HUES6 (cell line): Measurements from ENCODE around the gene COL18A1.

ENCODE experiments used
- H3K27ac ChIP-seq: 2 replicates; pipeline ENCODE4 v1.7.0; 2013; ENCODE audit warnings: low read depth, mild to moderate bottlenecking, low read length, inconsistent platforms
- H3K27me3 ChIP-seq: 2 replicates; pipeline ENCODE4 v1.6.1; 2013; ENCODE audit warnings: low read length; ENCODE audit not compliant: control insufficient read depth, insufficient read depth
- H3K36me3 ChIP-seq: 2 replicates; pipeline ENCODE4 v1.6.1; 2013; ENCODE audit warnings: low read length; ENCODE audit not compliant: control insufficient read depth, insufficient read depth
- H3K4me1 ChIP-seq: 2 replicates; pipeline ENCODE4 v1.6.1; 2013; ENCODE audit warnings: low read length; ENCODE audit not compliant: control insufficient read depth, insufficient read depth
- H3K4me3 ChIP-seq: 2 replicates; pipeline ENCODE4 v1.5.1; 2013; ENCODE audit warnings: low read depth, low read length
- H3K9ac ChIP-seq: one replicate; pipeline ENCODE4 v1.6.1; 2013; ENCODE audit warnings: mild to moderate bottlenecking, low read length
- H3K9me3 ChIP-seq: 2 replicates; pipeline ENCODE4 v1.6.1; 2013; ENCODE audit warnings: low read depth, low read length; ENCODE audit not compliant: control insufficient read depth, insufficient read depth

The COL18A1 gene

GRCh38 chr21:45543371-45543709 is 138.4 kb downstream of the COL18A1 start:
- Histone ChIP-seq H3K9me3 (no peaks in the 10 kb centered on the region), H3K27ac (no peak overlapping the region), H3K4me1 (peaks cover 14% of the 10 kb centered on the region; the same call in 1 of the 2 replicates), H3K36me3 (no peaks in the 10 kb centered on the region), H3K4me3 (peak overlapping the region; percentile 78; the same call in 1 of the 2 replicates), H3K27me3 (no peaks in the 10 kb centered on the region), H3K9ac (no peak overlapping the region)

GRCh38 chr21:45543710-45544448 is 138.9 kb downstream of the COL18A1 start:
- Histone ChIP-seq H3K9me3 (no peaks in the 10 kb centered on the region), H3K36me3 (no peaks in the 10 kb centered on the region), H3K4me3 (no peak overlapping the region), H3K9ac (no peak overlapping the region), H3K27ac (no peak overlapping the region), H3K27me3 (no peaks in the 10 kb centered on the region), H3K4me1 (peaks cover 14% of the 10 kb centered on the region; the same call in 1 of the 2 replicates)

- H3K9ac ChIP-seq = no peak overlapping the region
Measured at GRCh38 chr21:45544449-45545235, 139.7 kb downstream of the COL18A1 start.

GRCh38 chr21:45545236-45545570 is 140.2 kb downstream of the COL18A1 start:
- H3K27ac ChIP-seq = no peak overlapping the region
- peaks cover 16% of the 10 kb centered on the region; the same call in 1 of the 2 replicates for H3K4me1 ChIP-seq
- H3K36me3 ChIP-seq = no peaks in the 10 kb centered on the region
- H3K4me3 ChIP-seq = no peak overlapping the region
- H3K9ac ChIP-seq = no peak overlapping the region
- H3K9me3 ChIP-seq = no peaks in the 10 kb centered on the region
- H3K27me3 ChIP-seq = no peaks in the 10 kb centered on the region

More at GRCh38 chr21:45544449-45545235, 139.7 kb downstream of the COL18A1 start:
- Histone ChIP-seq H3K4me1 (peaks cover 14% of the 10 kb centered on the region; the same call in 1 of the 2 replicates), H3K36me3 (no peaks in the 10 kb centered on the region), H3K4me3 (no peak overlapping the region), H3K9me3 (no peaks in the 10 kb centered on the region), H3K27me3 (no peaks in the 10 kb centered on the region), H3K27ac (no peak overlapping the region)

GRCh38 chr21:45545691-45546531 is 140.9 kb downstream of the COL18A1 start:
- no peaks in the 10 kb centered on the region for H3K27me3 ChIP-seq
- H3K36me3 ChIP-seq = no peaks in the 10 kb centered on the region
- H3K4me3 ChIP-seq = no peak overlapping the region
- peaks cover 21% of the 10 kb centered on the region; the same call in 1 of the 2 replicates for H3K4me1 ChIP-seq
- no peak overlapping the region for H3K27ac ChIP-seq
- H3K9me3 ChIP-seq = no peaks in the 10 kb centered on the region
- H3K9ac ChIP-seq = no peak overlapping the region

- Histone ChIP-seq H3K27ac (no peak overlapping the region), H3K36me3 (no peaks in the 10 kb centered on the region), H3K9ac (no peak overlapping the region), H3K9me3 (no peaks in the 10 kb centered on the region), H3K27me3 (no peaks in the 10 kb centered on the region), H3K4me1 (peaks cover 27% of the 10 kb centered on the region; the same call in 1 of the 2 replicates), H3K4me3 (no peak overlapping the region)
Measured at GRCh38 chr21:45546636-45547544, 141.9 kb downstream of the COL18A1 start.

- no peaks in the 10 kb centered on the region for H3K36me3 ChIP-seq
- peaks cover 27% of the 10 kb centered on the region; the same call in 1 of the 2 replicates for H3K4me1 ChIP-seq
- H3K27ac ChIP-seq = no peak overlapping the region
- H3K9me3 ChIP-seq = no peaks in the 10 kb centered on the region
- no peaks in the 10 kb centered on the region for H3K27me3 ChIP-seq
- H3K9ac ChIP-seq = no peak overlapping the region
- H3K4me3 ChIP-seq = no peak overlapping the region
Measured at GRCh38 chr21:45547545-45547900, 142.6 kb downstream of the COL18A1 start.

GRCh38 chr21:45548711-45549491 is 143.9 kb downstream of the COL18A1 start:
- H3K4me3 ChIP-seq = no peak overlapping the region
- H3K9ac ChIP-seq = no peak overlapping the region
- H3K27ac ChIP-seq = no peak overlapping the region
- no peaks in the 10 kb centered on the region for H3K36me3 ChIP-seq
- peaks cover 20% of the 10 kb centered on the region; the same call in 1 of the 2 replicates for H3K4me1 ChIP-seq
- H3K27me3 ChIP-seq = no peaks in the 10 kb centered on the region
- H3K9me3 ChIP-seq = no peaks in the 10 kb centered on the region

GRCh38 chr21:45549626-45550463 is 144.9 kb downstream of the COL18A1 start:
- Histone ChIP-seq H3K27me3 (no peaks in the 10 kb centered on the region), H3K9me3 (no peaks in the 10 kb centered on the region), H3K4me1 (peaks cover 23% of the 10 kb centered on the region; the same call in 1 of the 2 replicates), H3K4me3 (no peak overlapping the region), H3K9ac (no peak overlapping the region), H3K27ac (no peak overlapping the region), H3K36me3 (no peaks in the 10 kb centered on the region)
